ENCODE data around the gene TMEM222. TPM values are rescaled to one million over a fixed set of nuclear protein-coding genes. Genes with fewer than 3 reads are reported as not detected.

TMEM222 gene
- total RNA-seq, 1 donor from 2014 or later, result 20.9 TPM

GRCh38 chr1:27341525-27342252 lies 19.7 kb downstream of the TMEM222 start, which contains the start of gene SYTL1:
Gene SYTL1, plus strand, starts transcription at chr1:27342022. Its CDS starts 3,313 bp downstream, at chr1:27345335.
- DNase-seq (ENCODE audit: low read depth in 2 of 2), result peak in 1 of 2 donors; percentile 30

DNA sequence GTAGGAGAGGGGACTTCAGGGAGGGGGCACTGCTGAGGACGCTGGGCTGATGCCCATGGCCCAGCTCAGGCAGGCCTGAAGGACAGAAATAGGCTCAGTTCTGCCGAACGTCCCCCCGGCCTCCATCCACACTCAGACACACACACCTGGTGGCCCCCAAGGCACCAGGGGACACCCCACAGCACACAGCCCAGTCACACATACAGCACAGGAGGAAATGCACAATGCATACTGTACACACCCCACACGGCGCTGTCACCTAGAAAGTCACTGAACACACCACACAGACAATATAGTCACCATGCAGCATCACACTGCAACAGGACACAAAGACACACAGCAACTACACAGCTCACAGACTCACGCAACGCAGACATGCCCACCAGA lies 20.4 kb downstream of the TMEM222 start:
- DNase-seq (ENCODE audit: low read depth in 2 of 2), result no peak

DNA sequence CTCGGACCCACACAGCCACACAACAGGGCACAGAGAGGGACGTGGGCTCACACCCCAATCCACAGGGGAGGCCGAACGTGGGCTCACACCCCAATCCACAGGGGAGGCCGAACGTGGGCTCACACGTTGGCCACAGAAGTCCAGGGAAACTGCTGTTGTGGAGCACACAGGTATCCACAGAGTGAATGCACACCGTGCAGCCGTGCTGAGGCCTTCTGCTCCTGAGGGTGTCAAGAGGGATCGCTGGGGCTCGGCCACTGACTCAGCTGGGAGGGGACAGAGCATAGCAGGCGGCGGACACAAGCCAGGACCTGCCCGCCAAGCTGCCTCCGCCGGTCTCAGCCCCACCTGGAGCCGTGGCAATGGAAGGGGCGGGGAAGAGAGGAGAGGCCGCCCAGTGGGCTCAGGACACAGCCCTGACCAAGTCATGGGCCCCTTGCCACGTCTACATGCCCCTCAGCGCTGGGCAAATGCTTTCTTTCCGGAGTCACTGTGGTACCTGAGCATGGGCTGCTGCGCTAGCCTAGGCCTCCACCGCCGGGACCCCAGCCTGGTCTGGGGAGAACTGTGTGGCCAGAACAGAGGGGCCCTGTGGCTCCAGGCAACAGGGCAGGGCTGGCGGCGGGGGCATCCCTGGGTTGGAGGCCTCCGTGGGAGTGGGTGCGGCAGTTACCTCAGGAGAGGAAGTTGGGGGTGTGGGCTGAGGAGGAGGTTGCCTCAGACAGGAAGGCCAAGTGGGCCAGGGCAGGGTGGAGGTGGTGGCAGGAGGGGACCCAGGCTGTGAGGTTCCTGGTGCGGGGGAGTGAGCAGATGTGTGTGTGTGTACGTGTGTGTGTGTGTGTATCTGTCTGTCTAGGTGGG lies 21.0 kb downstream of the TMEM222 start:
- DNase-seq (ENCODE audit: low read depth in 2 of 2), result no peak

- DNase-seq (ENCODE audit: low read depth in 2 of 2), result no peak
Observed at GRCh38 chr1:27343639-27344025, 21.7 kb downstream of the TMEM222 start.

- no peak for DNase-seq (ENCODE audit: low read depth in 2 of 2)
Observed at GRCh38 chr1:27345272-27345671, 23.3 kb downstream of the TMEM222 start.

DNA sequence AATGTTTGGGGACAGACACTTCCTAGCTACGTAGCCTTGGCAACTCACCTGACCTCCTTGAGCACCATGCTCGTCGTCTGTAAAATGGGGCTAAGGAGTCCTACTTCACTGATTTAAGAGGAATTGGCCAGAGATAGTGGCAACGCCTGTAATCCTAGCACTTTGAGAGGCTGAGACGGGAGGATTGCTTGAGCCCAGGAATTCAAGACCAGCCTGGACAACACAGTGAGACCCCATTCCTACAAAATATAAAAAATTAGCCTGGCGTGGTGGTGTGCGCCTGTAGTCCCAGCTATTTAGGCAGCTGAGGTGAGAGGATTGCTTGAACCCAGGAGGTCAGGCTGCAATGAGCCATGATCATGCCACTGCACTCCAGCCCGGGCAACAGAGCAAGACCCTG lies 24.4 kb downstream of the TMEM222 start:
- no peak for DNase-seq (ENCODE audit: low read depth in 2 of 2)

- peak in 1 of 2 donors; percentile 15 for DNase-seq (ENCODE audit: low read depth in 2 of 2)
Observed at GRCh38 chr1:27346991-27347624, 25.1 kb downstream of the TMEM222 start.

DNA sequence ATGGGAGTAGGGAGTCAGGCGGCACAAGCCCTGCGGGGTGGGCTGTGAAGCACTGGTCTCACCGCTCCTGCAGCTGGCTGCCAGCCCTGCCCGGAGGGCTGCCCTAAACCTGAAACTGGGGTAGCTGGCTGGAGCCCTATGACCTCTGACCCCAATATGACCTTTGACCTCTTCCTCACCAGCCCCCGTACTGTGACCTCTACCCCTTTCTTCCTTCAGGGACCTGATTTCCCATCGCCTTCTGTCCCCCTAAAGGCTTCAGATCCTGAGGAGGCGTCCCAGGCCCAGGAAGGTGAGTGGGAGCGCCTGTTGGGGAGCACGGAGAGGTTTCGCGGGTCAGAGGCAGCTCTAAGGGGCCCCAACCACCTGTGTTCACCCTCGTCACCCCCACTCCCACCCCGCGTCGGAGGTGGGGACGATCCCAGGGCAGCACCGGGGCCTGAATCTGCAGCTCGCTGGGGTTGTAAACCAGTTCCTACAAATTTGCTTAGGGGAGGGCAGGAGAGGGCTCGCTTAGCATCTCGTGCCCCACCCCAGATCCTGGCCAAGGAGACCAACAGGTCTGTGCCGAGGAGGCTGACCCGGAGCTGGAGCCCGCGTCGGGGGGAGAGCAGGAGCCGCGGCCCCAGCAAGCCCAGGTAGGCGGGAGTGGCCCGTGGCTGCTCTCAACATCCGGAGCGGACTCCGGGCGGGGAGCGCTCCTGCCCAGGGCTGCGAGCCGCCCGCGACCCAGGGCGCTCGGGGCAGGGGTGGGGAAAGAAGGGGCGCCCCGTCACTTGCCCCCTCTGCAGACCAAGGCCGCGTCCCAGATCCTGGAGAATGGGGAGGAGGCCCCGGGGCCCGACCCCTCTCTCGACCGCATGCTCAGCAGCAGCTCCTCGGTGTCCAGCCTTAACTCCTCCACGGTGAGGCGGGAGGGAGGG lies 27.2 kb downstream of the TMEM222 start:
- DNase-seq (ENCODE audit: low read depth in 2 of 2), result no peak

- peak; percentile 36 to 77 for DNase-seq (ENCODE audit: low read depth in 2 of 2)
Observed at GRCh38 chr1:27349784-27350662, 28.1 kb downstream of the TMEM222 start.

GRCh38 chr1:27350663-27351540 lies 28.9 kb downstream of the TMEM222 start:
- peak in 1 of 2 donors; percentile 16 for DNase-seq (ENCODE audit: low read depth in 2 of 2)

DNA sequence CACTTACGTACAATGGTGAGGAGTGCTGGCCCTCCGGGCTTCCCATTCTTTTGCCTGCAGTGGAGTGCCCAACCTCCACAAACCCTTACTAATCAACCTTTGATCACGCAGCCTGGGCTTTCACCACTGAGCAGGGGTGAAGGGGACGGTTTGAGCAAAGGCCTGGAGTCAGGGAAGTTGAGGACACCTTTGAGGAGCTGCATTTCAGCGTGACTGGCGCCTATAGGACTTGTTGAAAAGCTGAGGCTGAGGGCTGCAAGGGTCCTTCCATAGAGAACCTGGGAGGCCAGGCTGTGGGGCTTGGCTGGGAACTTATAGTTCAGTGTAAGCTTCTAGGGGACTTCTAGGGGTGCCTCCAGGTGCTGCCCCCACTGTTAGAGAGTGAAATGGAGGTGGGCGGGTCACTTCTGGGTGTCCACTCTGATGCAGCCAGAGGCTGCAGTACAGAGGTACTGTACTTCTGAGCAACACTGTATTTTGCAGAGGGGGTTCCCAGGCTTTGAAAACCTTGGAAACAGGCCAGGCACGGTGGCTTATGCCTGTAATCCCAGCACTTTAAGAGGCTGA lies 29.7 kb downstream of the TMEM222 start:
- DNase-seq (ENCODE audit: low read depth in 2 of 2), result no peak

DNA sequence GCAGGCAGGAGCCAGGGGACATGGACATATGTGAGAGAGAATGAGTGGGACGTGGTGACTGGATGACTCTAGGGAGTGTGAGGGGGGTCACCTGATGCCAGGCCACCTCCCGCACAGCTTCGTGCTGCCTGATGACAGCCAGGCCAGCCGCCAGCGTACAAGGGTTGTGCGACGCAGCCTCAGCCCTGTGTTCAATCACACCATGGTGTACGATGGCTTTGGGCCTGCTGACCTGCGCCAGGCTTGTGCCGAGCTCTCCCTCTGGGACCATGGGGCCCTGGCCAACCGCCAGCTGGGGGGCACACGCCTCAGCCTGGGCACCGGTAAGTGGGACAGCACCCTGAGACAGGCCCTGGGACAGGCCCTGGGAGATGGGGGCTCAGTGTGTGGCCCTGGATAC lies 31.2 kb downstream of the TMEM222 start:
- no peak for DNase-seq (ENCODE audit: low read depth in 2 of 2)

GRCh38 chr1:27353629-27354028 lies 31.7 kb downstream of the TMEM222 start:
- no peak for DNase-seq (ENCODE audit: low read depth in 2 of 2)

DNA sequence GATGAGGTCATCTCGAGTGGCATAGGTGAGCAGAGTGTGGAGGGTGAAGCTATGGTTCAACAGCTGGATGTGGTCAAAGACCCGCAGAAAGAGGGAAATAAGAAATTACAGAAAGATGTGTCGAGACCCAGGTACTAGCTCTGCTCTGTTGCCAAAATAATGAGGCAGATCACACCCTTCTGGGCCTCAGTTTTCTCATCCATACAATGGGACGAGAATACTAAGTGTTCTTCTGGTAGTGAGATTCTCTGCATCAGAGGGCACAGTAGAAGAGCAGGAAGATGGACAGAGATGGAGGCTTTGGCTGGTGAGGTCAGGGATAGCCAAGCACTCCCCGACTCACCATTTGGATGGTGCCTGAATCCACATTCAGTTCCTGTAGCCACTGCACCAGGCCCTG lies 33.7 kb downstream of the TMEM222 start:
- DNase-seq (ENCODE audit: low read depth in 2 of 2), result no peak

GRCh38 chr1:27356277-27356618 lies 34.3 kb downstream of the TMEM222 start:
- no peak for DNase-seq (ENCODE audit: low read depth in 2 of 2)

DNA sequence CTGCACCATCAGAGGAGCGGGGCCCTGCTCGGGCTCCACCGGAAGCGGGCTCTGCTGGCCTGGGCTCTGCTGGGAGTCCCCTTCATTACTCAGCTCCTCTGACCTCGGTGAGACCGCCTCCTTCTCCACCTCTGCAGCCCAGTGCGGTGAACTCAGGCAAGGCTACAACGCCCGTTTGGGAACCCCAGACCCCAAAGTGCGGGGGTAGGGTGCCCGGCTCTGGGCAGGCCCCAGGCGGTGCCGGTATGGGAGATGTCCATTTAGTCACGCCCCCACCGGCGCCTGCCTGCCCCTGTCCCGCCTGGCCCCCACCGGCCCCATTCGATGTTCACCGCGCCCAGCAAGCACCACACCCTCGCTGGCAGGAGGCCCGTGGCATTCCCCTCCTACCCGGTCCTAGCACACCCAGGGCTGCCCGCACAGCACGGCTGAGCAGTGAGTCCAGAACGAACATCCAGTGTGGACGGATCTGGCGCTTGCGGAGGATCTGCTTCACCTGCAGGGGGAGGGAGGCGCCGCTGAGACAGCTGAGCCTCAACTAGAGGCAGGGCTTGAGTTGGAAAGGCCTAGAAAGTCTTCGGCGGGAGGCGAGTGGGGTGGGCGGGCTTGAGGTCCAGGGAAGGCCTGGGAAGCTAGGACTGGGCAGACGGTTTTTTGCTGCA lies 34.8 kb downstream of the TMEM222 start:
- DNase-seq (ENCODE audit: low read depth in 2 of 2), result no peak

DNA sequence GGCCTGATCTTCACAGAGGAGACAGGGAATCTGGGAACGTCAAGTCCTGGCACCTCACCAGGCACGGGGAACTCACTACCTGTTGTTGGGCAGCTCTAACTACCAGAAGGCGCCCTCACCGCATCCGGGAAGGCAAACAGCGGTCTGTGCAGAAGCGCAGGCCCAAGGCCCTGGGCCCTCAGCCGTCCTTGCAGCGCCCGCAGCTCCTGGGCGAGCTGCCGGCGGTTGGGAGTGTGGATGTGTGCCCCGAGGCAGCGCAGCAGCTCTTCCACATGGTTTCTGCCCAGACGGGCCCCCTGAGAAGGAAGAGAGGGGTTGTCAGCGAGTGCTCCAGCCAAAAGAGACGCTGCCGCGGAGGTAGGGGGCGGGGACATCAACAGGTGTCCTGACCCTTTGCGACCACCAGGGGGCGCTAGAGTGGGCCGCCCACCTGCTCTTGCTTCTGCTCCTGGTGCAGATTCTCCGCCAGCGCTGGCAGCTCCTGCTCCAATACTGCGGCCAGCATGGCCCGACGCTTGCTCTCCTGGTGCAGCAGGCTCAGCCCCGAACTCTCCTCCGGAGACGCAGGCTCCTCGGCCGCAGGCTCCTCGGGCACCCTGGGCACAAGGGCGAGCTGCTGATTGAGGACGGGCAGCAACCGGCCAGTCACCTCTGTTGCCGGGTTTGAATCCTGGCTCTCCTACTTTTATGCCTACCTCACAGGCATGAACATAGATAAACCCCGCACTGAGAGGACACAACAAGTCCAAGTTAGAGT lies 35.5 kb downstream of the TMEM222 start:
- DNase-seq (ENCODE audit: low read depth in 2 of 2), result peak; percentile 28 to 60
